ENCODE measurements around the gene MAGI2.

DNA sequence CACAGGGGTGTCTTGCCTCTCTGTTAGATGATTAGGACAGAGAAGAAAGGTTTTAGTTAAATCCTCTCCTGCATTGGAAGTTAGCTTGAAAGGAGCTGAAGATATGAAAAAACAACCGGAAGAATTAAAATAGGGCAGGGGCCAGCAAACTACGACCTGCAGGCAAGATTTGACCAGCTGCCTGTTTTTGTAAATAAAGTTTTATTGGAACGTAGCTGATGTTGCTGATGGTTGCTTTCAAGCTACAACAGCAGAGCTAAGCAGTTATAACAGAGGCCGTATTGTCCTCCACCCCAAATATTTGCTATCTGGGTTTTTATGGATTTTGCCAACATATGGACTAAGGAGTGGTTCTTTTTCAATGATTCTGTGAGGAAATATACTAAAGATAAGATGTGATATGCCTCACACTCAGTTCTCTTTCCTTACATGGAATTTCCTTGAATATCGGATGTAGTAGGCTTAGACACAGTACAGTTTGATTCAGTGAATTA lies 1086.1 kb downstream of the MAGI2 start:
- TF ChIP-seq, protein P1, sequence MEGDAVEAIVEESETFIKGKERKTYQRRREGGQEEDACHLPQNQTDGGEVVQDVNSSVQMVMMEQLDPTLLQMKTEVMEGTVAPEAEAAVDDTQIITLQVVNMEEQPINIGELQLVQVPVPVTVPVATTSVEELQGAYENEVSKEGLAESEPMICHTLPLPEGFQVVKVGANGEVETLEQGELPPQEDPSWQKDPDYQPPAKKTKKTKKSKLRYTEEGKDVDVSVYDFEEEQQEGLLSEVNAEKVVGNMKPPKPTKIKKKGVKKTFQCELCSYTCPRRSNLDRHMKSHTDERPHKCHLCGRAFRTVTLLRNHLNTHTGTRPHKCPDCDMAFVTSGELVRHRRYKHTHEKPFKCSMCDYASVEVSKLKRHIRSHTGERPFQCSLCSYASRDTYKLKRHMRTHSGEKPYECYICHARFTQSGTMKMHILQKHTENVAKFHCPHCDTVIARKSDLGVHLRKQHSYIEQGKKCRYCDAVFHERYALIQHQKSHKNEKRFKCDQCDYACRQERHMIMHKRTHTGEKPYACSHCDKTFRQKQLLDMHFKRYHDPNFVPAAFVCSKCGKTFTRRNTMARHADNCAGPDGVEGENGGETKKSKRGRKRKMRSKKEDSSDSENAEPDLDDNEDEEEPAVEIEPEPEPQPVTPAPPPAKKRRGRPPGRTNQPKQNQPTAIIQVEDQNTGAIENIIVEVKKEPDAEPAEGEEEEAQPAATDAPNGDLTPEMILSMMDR (conservative IDR thresholded peaks at IDR 0.05 in 1 of 2, IDR thresholded peaks at IDR 0.05 in 1 of 2; ENCODE audit: extremely low read depth in 1 of 2, insufficient read depth in 1 of 2, low read depth in 1 of 2, low read length in 2 of 2): no peak
- no peak for TF ChIP-seq EZH2 (IDR thresholded peaks at IDR 0.05; ENCODE audit: borderline replicate concordance, low read length)
